MM.1S (cell line): Measurements from ENCODE around the gene SSX4B.
"Not testable (repeated sequence)": the region's sequence is repeated elsewhere in the genome, so short reads cannot be mapped to it uniquely, and the experiment has no call there.

Source experiments
- EZH2 ChIP-seq: fragments of 300-600 bp; sonication (generic); optimal IDR thresholded peaks from 2 replicates; pipeline ENCODE3; 2017; ENCODE audit warnings: low read depth, mild to moderate bottlenecking, antibody characterized with exemption, low read length, mixed read lengths
- EZH2phosphoT487 ChIP-seq: fragments of 300-600 bp; sonication (generic); IDR thresholded peaks from 2 replicates; pipeline ENCODE4 v1.6.1; 2018; ENCODE audit warnings: antibody characterized with exemption, low read length
- TF ChIP-seq, protein P1 (sequence below): fragments of 300-600 bp; sonication (generic); IDR thresholded peaks from 2 replicates; pipeline ENCODE4 v1.5.1; 2016; ENCODE audit warnings: antibody characterized with exemption, low read length, mixed read lengths

DNA sequence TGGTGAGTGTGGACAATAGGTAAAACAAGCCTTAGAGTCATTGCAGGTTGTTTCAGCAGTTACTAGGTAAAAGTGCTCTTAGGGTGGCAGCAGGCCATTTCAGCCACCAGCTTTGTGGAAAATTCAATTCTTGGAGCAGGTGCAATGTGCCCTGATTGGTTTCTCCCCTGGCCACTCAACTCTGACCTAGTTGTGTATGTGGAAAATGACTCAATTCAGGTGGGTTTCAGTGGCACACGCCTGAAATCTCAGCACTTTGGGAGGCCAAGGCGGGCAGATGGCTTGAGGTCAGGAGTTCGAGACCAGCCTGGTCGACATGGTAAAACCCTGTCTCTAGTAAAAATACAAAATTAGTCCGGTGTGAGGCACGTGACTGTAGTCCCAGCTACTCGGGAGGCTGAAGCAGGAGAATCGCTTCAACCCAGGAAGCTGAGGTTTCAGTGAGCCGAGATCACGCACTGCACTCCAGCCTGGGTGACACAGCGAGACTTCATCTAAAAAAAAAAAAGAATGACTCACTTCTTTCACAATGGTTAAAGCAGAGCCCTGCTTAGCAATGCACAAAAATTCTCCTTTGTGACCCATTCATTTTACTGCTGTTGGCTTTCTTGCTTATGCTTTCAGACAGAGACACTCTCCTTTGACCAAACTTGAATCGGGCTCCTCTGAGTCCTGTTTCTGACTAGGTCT lies 15.4 kb upstream of the SSX4B start:
- TF ChIP-seq, protein P1, sequence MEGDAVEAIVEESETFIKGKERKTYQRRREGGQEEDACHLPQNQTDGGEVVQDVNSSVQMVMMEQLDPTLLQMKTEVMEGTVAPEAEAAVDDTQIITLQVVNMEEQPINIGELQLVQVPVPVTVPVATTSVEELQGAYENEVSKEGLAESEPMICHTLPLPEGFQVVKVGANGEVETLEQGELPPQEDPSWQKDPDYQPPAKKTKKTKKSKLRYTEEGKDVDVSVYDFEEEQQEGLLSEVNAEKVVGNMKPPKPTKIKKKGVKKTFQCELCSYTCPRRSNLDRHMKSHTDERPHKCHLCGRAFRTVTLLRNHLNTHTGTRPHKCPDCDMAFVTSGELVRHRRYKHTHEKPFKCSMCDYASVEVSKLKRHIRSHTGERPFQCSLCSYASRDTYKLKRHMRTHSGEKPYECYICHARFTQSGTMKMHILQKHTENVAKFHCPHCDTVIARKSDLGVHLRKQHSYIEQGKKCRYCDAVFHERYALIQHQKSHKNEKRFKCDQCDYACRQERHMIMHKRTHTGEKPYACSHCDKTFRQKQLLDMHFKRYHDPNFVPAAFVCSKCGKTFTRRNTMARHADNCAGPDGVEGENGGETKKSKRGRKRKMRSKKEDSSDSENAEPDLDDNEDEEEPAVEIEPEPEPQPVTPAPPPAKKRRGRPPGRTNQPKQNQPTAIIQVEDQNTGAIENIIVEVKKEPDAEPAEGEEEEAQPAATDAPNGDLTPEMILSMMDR, result not testable (repeated sequence)
- TF ChIP-seq EZH2, EZH2phosphoT487: not testable (repeated sequence)
